ENCODE data around the gene JAKMIP1.

JAKMIP1 gene

DNA sequence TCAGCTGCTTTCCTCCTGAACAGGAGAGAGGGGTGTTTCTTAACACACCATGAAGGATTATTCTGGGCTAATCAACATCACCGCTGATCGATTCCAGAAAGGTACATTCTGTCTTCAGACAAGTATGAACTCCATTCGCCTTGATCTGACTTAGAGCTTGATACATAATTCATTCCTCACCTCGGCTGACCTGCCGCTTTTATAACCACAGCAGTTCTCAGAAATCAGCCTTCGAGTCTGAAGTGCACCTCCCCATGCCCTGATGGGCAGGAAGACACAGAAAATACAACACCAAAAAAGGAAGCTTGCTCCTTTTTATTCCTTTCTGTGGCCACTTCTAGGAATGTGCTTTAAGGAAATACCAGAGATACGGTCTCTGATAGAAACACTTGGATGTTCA, 85.7 kb downstream of the JAKMIP1 start:
- no peak for DNase-seq

DNA sequence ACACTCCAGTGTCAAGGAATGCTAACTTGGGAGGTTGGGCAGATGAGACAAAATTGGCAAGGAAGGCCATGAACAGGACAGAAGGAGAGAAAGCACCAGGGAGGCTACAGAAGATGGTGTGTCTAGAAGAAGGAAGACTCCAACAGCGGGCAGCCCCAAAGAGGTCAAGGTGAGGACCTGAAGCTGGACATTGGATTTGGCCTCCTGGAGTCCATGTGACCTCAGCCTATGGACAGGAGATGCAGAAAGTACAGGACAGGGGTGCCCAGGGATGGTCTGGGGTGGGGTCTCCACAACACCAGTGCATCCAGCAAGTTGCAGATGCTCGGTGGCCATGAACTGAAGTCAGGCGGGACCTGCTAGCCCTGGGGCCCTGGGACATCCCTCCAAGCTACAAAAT, 86.2 kb downstream of the JAKMIP1 start:
- DNase-seq, result no peak

- DNase-seq, result no peak
Measured at GRCh38 chr4:6113641-6114040, 86.7 kb downstream of the JAKMIP1 start.

- no peak for DNase-seq
Measured at GRCh38 chr4:6112606-6113290, 87.6 kb downstream of the JAKMIP1 start.

GRCh38 chr4:6111354-6111960, 88.9 kb downstream of the JAKMIP1 start:
- no peak for DNase-seq

DNA sequence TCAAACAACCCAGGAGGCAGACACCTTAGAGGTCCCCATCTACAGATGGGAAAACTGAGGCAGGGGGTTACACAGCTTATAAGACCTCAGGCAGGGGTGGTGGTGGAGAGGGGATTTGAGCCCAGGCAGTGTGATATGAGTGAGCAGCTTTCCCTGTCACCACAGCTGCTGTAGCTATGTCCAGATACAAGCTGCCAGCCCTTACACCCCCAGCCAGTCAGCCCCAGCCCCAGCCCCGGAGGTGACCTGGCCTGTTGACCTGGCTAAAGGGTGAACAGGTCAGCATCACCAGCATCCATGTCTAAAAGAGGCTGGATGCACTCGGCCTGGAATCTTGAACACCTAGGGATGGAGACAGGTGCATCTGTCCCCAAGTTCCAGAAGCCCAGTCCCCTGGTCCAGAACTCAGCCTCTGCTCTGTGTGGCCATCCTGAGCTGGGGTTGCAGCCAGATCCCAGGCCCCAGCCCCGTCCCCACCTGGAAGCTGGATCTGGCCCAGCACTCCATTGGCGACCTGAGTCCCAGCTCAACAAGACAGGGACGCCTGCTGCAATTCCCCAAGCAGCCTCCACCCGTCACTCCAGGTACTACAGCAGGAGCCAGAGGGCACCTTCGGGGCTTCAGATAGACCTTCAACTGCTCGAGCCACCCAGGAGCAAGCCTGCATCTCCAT, 89.5 kb downstream of the JAKMIP1 start:
- no peak for DNase-seq

GRCh38 chr4:6109842-6110560, 90.3 kb downstream of the JAKMIP1 start:
- DNase-seq, result no peak

GRCh38 chr4:6107886-6108285, 92.5 kb downstream of the JAKMIP1 start:
- no peak for DNase-seq

DNA sequence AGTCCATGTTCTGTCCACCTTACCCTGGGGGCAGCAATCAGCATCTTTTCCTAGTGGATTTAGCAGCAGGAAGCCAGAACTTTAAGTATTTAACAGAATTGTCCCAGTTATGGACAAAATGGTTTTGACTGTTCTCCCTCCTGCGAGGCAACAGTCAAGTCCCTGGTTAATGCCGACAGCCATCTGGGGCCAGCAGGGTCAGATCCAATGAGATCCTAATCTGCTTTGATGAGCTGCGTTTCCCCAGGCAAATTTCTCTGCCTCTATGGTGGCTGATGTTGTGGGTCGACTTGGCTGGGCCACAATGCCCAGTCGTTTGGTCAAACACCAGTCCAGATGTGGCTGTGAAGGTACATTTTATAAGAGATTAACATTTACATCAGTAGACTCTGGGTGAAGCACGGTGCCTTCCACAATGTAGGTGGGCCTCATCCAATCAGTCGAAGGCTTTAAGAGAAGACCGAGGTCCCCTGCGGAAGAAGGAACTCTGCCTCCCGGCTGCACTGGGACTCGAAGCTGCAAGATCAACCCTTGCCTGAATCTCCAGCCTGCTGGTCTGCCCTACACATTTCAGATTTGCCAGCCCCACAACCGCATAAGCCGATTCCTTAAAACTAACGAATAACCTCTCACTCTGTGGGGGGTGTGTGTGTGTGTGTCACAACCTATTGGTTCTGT, 93.1 kb downstream of the JAKMIP1 start:
- no peak for DNase-seq

DNA sequence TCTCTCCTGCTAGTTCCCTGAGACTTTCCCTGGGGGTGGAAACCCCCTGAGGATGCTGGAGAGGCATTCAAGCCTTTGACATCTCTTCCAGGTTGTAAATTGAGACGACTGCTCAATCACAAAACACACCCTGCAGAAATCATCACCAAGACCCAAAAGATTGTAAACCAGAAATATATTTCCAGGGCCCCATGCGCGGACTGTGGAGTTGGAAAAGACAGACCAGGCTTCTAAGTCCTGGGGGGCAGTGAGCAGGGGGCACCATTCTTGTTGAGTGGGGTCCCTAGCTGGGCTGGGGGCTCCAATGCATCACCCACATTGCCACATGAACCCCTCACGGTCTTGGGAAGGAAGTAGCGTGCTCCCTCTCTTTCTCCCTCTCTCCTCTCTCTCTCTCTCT, 94.2 kb downstream of the JAKMIP1 start:
- DNase-seq, result no peak

DNA sequence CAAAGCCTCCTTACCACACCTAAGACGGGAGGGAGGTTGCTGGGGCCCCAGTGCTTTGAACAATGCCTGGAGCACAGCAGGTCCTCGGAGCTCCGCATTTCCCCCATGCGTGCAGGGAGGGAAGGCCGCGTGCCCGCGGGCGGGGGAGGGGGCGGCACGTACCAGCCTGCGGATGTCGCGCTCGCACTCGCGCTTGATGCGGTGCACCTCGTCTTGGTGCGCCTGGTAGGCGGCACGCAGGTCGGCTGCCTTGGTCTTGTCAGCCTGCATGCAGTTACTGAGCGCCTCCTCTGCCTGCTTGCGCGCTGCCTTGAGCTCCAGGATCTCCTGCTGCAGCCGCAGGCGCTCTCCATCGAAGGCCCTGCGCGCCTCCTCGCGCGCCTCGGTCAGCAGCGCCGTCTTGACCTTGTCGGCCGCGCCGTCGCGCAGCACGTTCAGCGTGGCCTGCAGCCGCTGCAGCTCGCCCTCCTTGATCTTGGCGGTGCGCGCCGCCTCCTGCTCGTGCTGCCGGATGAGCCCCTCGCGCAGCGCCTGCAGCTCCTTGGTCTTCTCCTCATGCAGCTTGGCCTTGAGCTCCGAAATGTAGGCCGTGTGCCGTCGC, 94.9 kb downstream of the JAKMIP1 start:
- no peak for DNase-seq

GRCh38 chr4:6104541-6105130, 95.7 kb downstream of the JAKMIP1 start:
- no peak for DNase-seq

GRCh38 chr4:6097581-6097980, 102.8 kb downstream of the JAKMIP1 start:
- no peak for DNase-seq

DNA sequence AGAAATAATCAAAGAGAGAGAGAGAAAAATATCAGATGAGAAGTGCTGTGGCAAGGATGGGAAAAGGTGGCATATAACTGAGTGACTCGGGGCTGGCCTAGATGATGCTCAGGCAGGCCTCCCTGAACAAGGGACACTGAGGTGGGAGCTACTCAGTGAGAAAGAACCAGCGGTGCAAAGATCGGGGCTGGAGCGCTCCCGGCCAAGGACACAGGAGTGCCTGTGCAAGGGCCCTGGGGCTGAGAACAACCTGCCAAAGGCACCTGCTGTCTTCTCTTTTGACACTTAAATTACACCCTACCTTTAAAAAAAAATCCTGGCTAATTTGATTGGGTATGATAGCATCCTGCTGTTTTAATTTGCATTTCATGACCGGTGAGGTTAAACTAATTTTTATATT, 104.5 kb downstream of the JAKMIP1 start:
- DNase-seq, result no peak

DNA sequence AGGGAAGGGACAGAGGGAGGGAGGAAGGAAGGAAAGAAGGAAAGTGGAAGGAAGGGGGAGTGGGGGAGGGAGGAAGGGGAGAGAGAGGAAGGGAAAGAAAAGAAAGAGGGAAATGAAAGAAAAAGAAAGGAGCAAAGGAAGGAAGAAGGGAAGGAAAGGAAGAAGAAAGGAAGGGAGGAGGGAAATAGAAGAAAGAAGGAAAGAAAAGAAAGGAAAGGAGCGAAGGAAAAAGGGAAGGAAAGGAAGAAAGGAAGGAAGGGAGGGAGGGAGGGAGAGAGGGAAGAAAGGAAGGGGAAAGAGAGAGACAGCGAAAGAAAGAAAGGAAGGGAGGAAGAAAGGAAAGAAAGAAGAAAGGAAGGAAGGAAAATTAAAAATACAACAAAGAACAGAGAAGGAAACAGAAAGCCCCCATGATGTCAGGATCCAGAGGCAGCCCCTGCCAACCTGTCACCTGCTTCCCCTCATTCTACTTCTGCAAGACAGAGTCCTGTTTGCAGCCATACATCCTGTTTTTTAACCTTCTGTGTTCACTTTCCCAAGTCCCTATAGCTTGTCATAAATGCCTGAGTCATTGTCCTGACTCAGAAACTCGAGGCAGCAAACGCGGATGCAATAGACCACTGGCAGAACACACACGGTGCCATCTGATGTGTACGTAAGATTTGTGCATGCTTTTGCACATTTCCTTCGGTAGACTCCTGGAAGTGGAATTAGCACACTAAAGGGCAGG, 105.2 kb downstream of the JAKMIP1 start:
- no peak for DNase-seq

DNA sequence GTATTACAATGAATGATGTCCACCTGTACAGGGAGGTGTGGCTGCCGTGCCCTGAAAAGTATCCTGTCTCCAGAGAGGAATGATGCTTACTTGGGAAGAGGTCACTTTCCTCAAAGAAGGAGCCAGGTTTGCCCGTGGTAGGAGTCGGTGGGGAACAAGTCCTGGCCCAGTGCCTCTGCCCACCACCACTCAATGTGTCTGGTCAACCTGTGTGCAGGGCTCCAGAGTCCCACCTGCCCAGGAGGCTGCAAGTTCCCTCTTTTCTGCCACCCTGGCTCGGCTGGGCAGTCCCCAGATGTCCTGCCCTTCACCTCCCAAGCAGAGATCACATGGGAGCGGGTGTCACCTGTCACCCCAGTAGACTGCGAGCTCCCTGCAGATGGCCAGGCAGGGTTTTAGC, 106.7 kb downstream of the JAKMIP1 start:
- no peak for DNase-seq

GRCh38 chr4:6092971-6093370, 107.4 kb downstream of the JAKMIP1 start:
- DNase-seq, result no peak

DNA sequence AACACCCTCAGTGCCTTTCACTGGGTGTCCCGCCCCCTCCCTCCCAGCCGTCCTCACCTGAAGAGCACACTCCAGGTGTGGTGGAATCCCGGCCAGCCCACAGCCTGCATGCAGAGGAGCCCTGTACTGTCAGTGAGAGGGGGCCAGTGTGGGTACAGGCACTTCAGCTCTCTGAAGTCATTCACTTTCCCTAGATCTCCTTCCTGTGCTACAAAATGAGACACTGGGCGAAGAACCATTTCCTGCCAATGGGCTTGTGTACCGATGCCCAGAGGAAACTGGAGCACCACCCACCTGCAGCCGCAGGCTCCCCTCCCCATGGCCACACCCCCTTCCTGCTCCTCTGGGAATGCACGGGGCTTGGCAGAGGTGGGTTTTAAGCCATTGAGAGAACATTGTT, 108.2 kb downstream of the JAKMIP1 start:
- DNase-seq, result no peak

DNA sequence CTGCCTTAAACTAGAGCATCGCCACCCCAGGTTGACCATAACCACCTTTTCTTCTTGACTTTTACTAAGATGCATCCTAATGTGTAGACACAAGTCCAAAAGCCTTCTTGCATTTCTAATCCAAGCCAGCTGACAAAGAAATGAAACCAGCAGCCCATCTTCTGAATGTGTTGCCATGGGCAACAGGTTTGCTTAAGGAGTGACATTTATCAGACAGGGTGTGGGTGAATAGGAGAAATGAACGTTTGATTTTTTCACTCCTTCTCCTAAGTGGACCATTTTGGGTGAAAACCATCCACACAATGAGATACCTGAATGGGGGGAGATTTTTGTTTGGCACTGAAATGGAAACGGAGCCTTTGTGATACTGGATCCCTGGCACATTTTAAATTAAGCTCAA, 109.4 kb downstream of the JAKMIP1 start:
- DNase-seq, result no peak

- DNase-seq, result no peak
Measured at GRCh38 chr4:6088950-6089349, 111.4 kb downstream of the JAKMIP1 start.

GRCh38 chr4:6087669-6088341, 112.5 kb downstream of the JAKMIP1 start:
- DNase-seq, result no peak
